ENCODE results near the gene SIRPB2. TPM values are rescaled to one million over a fixed set of nuclear protein-coding genes. Genes with fewer than 3 reads are reported as not detected.

SIRPB2 gene
- total and polyA plus RNA-seq, 2 of the 8 experiments (the other 6 are each of a cell fraction or from before 2014, with no cell fraction given), result 0.28 TPM; not detected in 1

DNA sequence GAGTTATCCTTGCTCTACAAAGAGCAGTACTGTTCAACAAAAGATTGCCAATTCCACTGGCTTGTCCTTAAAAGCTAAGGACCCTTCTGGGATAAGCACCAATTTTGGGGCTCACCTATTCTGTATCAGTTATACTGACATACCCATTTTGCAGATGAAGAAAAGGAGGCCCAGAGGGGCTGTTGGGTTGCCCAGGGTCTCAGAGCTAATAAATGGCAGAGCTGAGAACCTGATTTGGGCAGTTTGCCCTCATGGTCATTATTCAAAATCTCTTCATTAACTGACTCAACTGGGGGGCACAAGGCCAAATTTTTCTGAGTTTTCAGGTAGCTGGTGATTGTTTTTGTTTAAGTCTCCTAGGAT, 55.9 kb downstream of the SIRPB2 start:
- no peaks in the 10 kb centered on the region for H3K79me1 ChIP-seq (ENCODE audit: low read depth, low read length)
- DNase-seq (ENCODE audit: low read depth in 1 of 2, low spot score in 2 of 2) (no peak), FAIRE-seq (no peak)
- H3K36me3 ChIP-seq (ENCODE audit: control insufficient read depth in 2 of 4, insufficient read depth in 4 of 4, low read length in 3 of 4), result peaks cover 0 to 16% (median 0%) of the 10 kb centered on the region in 4 experiments; a peak in 2 of 8 replicates
- no peak overlapping the region for H2BK12ac ChIP-seq (ENCODE audit: low read depth, low read length)
- H3K4me2 ChIP-seq (ENCODE audit: insufficient read depth in 1 of 2, low read depth in 2 of 2, low read length in 2 of 2), result no peak overlapping the region
- TF ChIP-seq RNF2 (IDR thresholded peaks at IDR 0.05; ENCODE audit: borderline replicate concordance, low read depth, low read length, missing control alignments, poor library complexity, severe bottlenecking) (no peak), SUZ12 (IDR thresholded peaks at IDR 0.05; ENCODE audit: low read length) (no peak)
- no peak overlapping the region for H3K27ac ChIP-seq (ENCODE audit: low read depth, low read length)
- CTCF ChIA-PET (ENCODE audit: partially characterized antibody), result interaction anchor here (0.6 to 8.4 kb wide), 13 partner anchors 11 to 329 kb away, joined by 3 to 139 read pairs (median 5); partner anchors contain the start of gene NSFL1C
- no peaks in the 10 kb centered on the region for H3K79me2 ChIP-seq (ENCODE audit: control insufficient read depth in 1 of 2, insufficient read depth in 2 of 2, low read length in 2 of 2)
- no peak overlapping the region for H2BK15ac ChIP-seq (ENCODE audit: low read length)
- no peak overlapping the region for H2BK20ac ChIP-seq (ENCODE audit: low read length)
- no peaks in the 10 kb centered on the region for H3K27me3 ChIP-seq (replicated peaks in 1 of 4; ENCODE audit: control insufficient read depth in 3 of 4, extremely low read depth in 1 of 4, insufficient read depth in 3 of 4, low read length in 3 of 4)
- no peak overlapping the region for H4K5ac ChIP-seq (ENCODE audit: insufficient read length, low read depth, low read length)
- no peak overlapping the region for H2AFZ ChIP-seq (ENCODE audit: low read length)
- H4K91ac ChIP-seq (replicated peaks; ENCODE audit: insufficient read length, low read length), result no peak overlapping the region
- no peak overlapping the region for H2AK5ac ChIP-seq (ENCODE audit: low read depth, low read length)
- H3K9ac ChIP-seq (replicated peaks in 1 of 4; ENCODE audit: extremely low read depth in 1 of 4, low read depth in 3 of 4, low read length in 3 of 4), result no peak overlapping the region
- no peak overlapping the region for H3K56ac ChIP-seq (replicated peaks; ENCODE audit: insufficient read length, low read depth, low read length)
- no peaks in the 10 kb centered on the region for H3K23me2 ChIP-seq (ENCODE audit: low read depth, low read length)
- no peak overlapping the region for H3K14ac ChIP-seq (ENCODE audit: insufficient read length)
- H3K4me1 ChIP-seq (replicated peaks in 1 of 4; ENCODE audit: control insufficient read depth in 3 of 4, insufficient read depth in 4 of 4, low read length in 3 of 4), result no peaks in the 10 kb centered on the region; a peak in 1 of 7 replicates
- no peak overlapping the region for H4K8ac ChIP-seq (ENCODE audit: extremely low read depth, insufficient read depth, low read length)
- no peak overlapping the region for H3K4me3 ChIP-seq (ENCODE audit: extremely low read depth in 1 of 4, insufficient read depth in 2 of 4, low read depth in 3 of 4, low read length in 4 of 4)
- H3K23ac ChIP-seq (ENCODE audit: insufficient read length), result no peak overlapping the region
- no peak overlapping the region for H2BK120ac ChIP-seq (replicated peaks; ENCODE audit: low read depth, low read length)
- H3K9me3 ChIP-seq (ENCODE audit: insufficient read depth in 2 of 2, low read depth in 1 of 2, low read length in 1 of 2), result peaks cover 15 to 27% of the 10 kb centered on the region in 2 experiments
- no peak overlapping the region for H3K18ac ChIP-seq (ENCODE audit: extremely low read depth, low read length)
- no peaks in the 10 kb centered on the region for H4K20me1 ChIP-seq (replicated peaks in 1 of 2; ENCODE audit: control insufficient read depth in 1 of 2, insufficient read depth in 2 of 2, low read length in 2 of 2)
- H2BK5ac ChIP-seq (ENCODE audit: low read depth, low read length), result no peak overlapping the region
- POLR2A ChIA-PET (ENCODE audit: partially characterized antibody), result interaction anchor here (0.6 to 2.8 kb wide), 2 partner anchors 8 to 29 kb away, joined by 3 to 13 read pairs; no protein-coding TSS in a partner anchor
- H3K4ac ChIP-seq (replicated peaks; ENCODE audit: insufficient read length, low read depth, low read length), result no peak overlapping the region

Data from H1 (cell line).